ENCODE results near the gene CENPH. TPM values are rescaled to one million over a fixed set of nuclear protein-coding genes. Genes with fewer than 3 reads are reported as not detected.

The CENPH gene
- polyA plus RNA-seq, 1 donor from 2014 or later = 9.7 TPM

DNA sequence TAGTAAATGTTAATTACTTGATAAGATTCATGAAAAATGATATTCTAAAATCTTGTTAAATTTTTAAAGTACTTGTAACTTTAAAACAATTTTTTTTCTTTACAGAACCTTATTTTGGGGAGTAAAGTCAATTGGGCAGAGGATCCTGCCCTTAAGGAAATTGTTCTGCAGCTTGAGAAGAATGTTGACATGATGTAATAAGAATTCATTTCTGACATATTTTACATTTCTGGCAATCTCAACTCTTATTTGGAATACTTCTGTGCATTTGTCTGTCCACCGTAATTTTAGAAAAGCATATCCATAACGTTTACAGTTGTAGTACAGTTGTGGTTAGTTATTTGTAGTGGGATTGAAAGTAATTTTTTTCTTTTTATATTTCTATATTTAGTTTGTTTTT is 20.2 kb downstream of the CENPH start:
- Histone ChIP-seq H3K79me2 (replicated peaks; ENCODE audit: insufficient read depth, low read length) (no peaks in the 10 kb centered on the region), H3K9me2 (ENCODE audit: insufficient read depth, low read length) (no peaks in the 10 kb centered on the region), H2AFZ (ENCODE audit: low read depth, low read length) (no peak overlapping the region), H3F3A (ENCODE audit: insufficient read depth, low read length, poor library complexity, severe bottlenecking) (no peaks in the 10 kb centered on the region), H3K4me3 (ENCODE audit: low read length) (no peak overlapping the region), H3K27me3 (ENCODE audit: insufficient read depth, low read depth, low read length) (no peaks in the 10 kb centered on the region), H3K27ac (ENCODE audit: low read length) (no peak overlapping the region), H4K20me1 (ENCODE audit: insufficient read depth) (no peaks in the 10 kb centered on the region), H3K36me3 (ENCODE audit: insufficient read depth, low read length) (no peaks in the 10 kb centered on the region), H3K9me3 (ENCODE audit: low read length) (no peaks in the 10 kb centered on the region), H3K9ac (ENCODE audit: low read length) (no peak overlapping the region), H3K4me2 (ENCODE audit: low read length) (no peak overlapping the region)
- TF ChIP-seq REST (IDR thresholded peaks at IDR 0.05; ENCODE audit: borderline replicate concordance) = no peak

GRCh38 chr5:69211200-69211599 is 21.8 kb downstream of the CENPH start:
- H3K36me3 ChIP-seq (ENCODE audit: insufficient read depth, low read length) = no peaks in the 10 kb centered on the region
- no peak overlapping the region for H3K9ac ChIP-seq (ENCODE audit: low read length)
- no peaks in the 10 kb centered on the region for H4K20me1 ChIP-seq (ENCODE audit: insufficient read depth)
- no peak overlapping the region for H3K4me2 ChIP-seq (ENCODE audit: low read length)
- no peaks in the 10 kb centered on the region for H3F3A ChIP-seq (ENCODE audit: insufficient read depth, low read length, poor library complexity, severe bottlenecking)
- no peaks in the 10 kb centered on the region for H3K9me3 ChIP-seq (ENCODE audit: low read length)
- no peak overlapping the region for H3K4me3 ChIP-seq (ENCODE audit: low read length)
- no peak for TF ChIP-seq EP300 (conservative IDR thresholded peaks at IDR 0.05; ENCODE audit: poor library complexity, severe bottlenecking)
- TF ChIP-seq TAF1 (IDR thresholded peaks at IDR 0.05; ENCODE audit: low read depth) = no peak
- no peak for TF ChIP-seq CTCF (IDR thresholded peaks at IDR 0.05; ENCODE audit: poor library complexity, severe bottlenecking)
- no peak for TF ChIP-seq MXI1 (conservative IDR thresholded peaks at IDR 0.05; ENCODE audit: poor library complexity, severe bottlenecking)
- TF ChIP-seq RAD21 (conservative IDR thresholded peaks at IDR 0.05) = no peak
- no peak for TF ChIP-seq POLR2AphosphoS5 (IDR thresholded peaks at IDR 0.05)
- TF ChIP-seq EZH2 (IDR thresholded peaks at IDR 0.05; ENCODE audit: borderline replicate concordance, insufficient read depth, low read length, poor library complexity, severe bottlenecking) = no peak
- TF ChIP-seq SMC3 (conservative IDR thresholded peaks at IDR 0.05; ENCODE audit: poor library complexity) = no peak
- H3K9me2 ChIP-seq (ENCODE audit: insufficient read depth, low read length) = no peaks in the 10 kb centered on the region
- H3K27me3 ChIP-seq (ENCODE audit: insufficient read depth, low read depth, low read length) = no peaks in the 10 kb centered on the region
- H3K27ac ChIP-seq (ENCODE audit: low read length) = no peak overlapping the region
- H2AFZ ChIP-seq (ENCODE audit: low read depth, low read length) = no peak overlapping the region
- H3K79me2 ChIP-seq (replicated peaks; ENCODE audit: insufficient read depth, low read length) = no peaks in the 10 kb centered on the region

- H3K4me3 ChIP-seq (ENCODE audit: low read length) = no peak overlapping the region
- no peaks in the 10 kb centered on the region for H4K20me1 ChIP-seq (ENCODE audit: insufficient read depth)
- TF ChIP-seq TAF1 (IDR thresholded peaks at IDR 0.05; ENCODE audit: low read depth) = no peak
- no peak for TF ChIP-seq POLR2AphosphoS5 (IDR thresholded peaks at IDR 0.05)
- no peak for TF ChIP-seq REST (IDR thresholded peaks at IDR 0.05; ENCODE audit: borderline replicate concordance)
- no peak for TF ChIP-seq RAD21 (conservative IDR thresholded peaks at IDR 0.05)
- no peak for TF ChIP-seq CTCF (IDR thresholded peaks at IDR 0.05; ENCODE audit: poor library complexity, severe bottlenecking)
- TF ChIP-seq SMC3 (conservative IDR thresholded peaks at IDR 0.05; ENCODE audit: poor library complexity) = no peak
- H3K79me2 ChIP-seq (replicated peaks; ENCODE audit: insufficient read depth, low read length) = no peaks in the 10 kb centered on the region
- no peak overlapping the region for H3K9ac ChIP-seq (ENCODE audit: low read length)
- H3K27ac ChIP-seq (ENCODE audit: low read length) = no peak overlapping the region
- no peak overlapping the region for H3K4me2 ChIP-seq (ENCODE audit: low read length)
- no peaks in the 10 kb centered on the region for H3K9me2 ChIP-seq (ENCODE audit: insufficient read depth, low read length)
- H3K36me3 ChIP-seq (ENCODE audit: insufficient read depth, low read length) = no peaks in the 10 kb centered on the region
- H3K27me3 ChIP-seq (ENCODE audit: insufficient read depth, low read depth, low read length) = no peaks in the 10 kb centered on the region
- H3K9me3 ChIP-seq (ENCODE audit: low read length) = no peaks in the 10 kb centered on the region
- H2AFZ ChIP-seq (ENCODE audit: low read depth, low read length) = no peak overlapping the region
- no peaks in the 10 kb centered on the region for H3F3A ChIP-seq (ENCODE audit: insufficient read depth, low read length, poor library complexity, severe bottlenecking)
These were observed 22.6 kb downstream of the CENPH start for GRCh38 chr5:69212022-69212421.
